Measurements from ENCODE around the gene CNNM3. TPM values are rescaled to one million over a fixed set of nuclear protein-coding genes. Genes with fewer than 3 reads are reported as not detected.
"Not testable (repeated sequence)": the region's sequence is repeated elsewhere in the genome, so short reads cannot be mapped to it uniquely, and the experiment has no call there.

The CNNM3 gene
- total RNA-seq, 1 experiment from 2014 or later = 5.1 TPM

- no peak for DNase-seq (ENCODE audit: low read depth)
These were observed 17.1 kb upstream of the CNNM3 start for GRCh38 chr2:96798733-96799622.

- no peak for DNase-seq (ENCODE audit: low read depth)
These were observed 16.5 kb upstream of the CNNM3 start for GRCh38 chr2:96799623-96799935.

- DNase-seq (ENCODE audit: low read depth) = no peak
These were observed 15.7 kb upstream of the CNNM3 start for GRCh38 chr2:96800061-96801004.

- peak; percentile 75 for DNase-seq (ENCODE audit: low read depth)
These were observed 14.9 kb upstream of the CNNM3 start for GRCh38 chr2:96801005-96801785.

GRCh38 chr2:96801786-96802595 is 14.1 kb upstream of the CNNM3 start:
- no peak for DNase-seq (ENCODE audit: low read depth)

GRCh38 chr2:96802721-96803120 is 13.3 kb upstream of the CNNM3 start:
- DNase-seq (ENCODE audit: low read depth) = no peak

- no peak for DNase-seq (ENCODE audit: low read depth)
These were observed 11.1 kb upstream of the CNNM3 start for GRCh38 chr2:96804986-96805385.

- DNase-seq (ENCODE audit: low read depth) = not testable (repeated sequence)
These were observed 10.1 kb upstream of the CNNM3 start for GRCh38 chr2:96805946-96806345.

- no peak for DNase-seq (ENCODE audit: low read depth)
These were observed 9.5 kb upstream of the CNNM3 start for GRCh38 chr2:96806468-96807126.

- DNase-seq (ENCODE audit: low read depth) = no peak
These were observed 9.0 kb upstream of the CNNM3 start for GRCh38 chr2:96807127-96807471.

- no peak for DNase-seq (ENCODE audit: low read depth)
These were observed 7.8 kb upstream of the CNNM3 start for GRCh38 chr2:96808176-96808837.

- no peak for DNase-seq (ENCODE audit: low read depth)
These were observed 6.7 kb upstream of the CNNM3 start for GRCh38 chr2:96809216-96809882.

GRCh38 chr2:96809951-96810782 is 5.9 kb upstream of the CNNM3 start:
- no peak for DNase-seq (ENCODE audit: low read depth)

GRCh38 chr2:96810783-96811192 is 5.3 kb upstream of the CNNM3 start:
- DNase-seq (ENCODE audit: low read depth) = no peak

- DNase-seq (ENCODE audit: low read depth) = no peak
These were observed 4.2 kb upstream of the CNNM3 start for GRCh38 chr2:96811917-96812316.

GRCh38 chr2:96813656-96814055 is 2.4 kb upstream of the CNNM3 start:
- DNase-seq (ENCODE audit: low read depth) = no peak

- peak; percentile 37 for DNase-seq (ENCODE audit: low read depth)
These were observed 542 bp upstream of the CNNM3 start for GRCh38 chr2:96815326-96816126.
